Central memory CD8-positive, alpha-beta T cell (primary cell): ENCODE data around the gene S100A8.

Experiments used
- ATAC-seq: fragments of 150-1000 bp; cut with Tn5 transposase; replicated peaks from 2 replicates; pipeline ENCODE4 v1.10.0; 2022; ENCODE audit warnings: mild to moderate bottlenecking, moderate FRiP score, moderate number of reproducible peaks; ENCODE audit not compliant: poor library complexity, severe bottlenecking; ENCODE audit errors: extremely low read depth
- DNase-seq, 2 donors: peaks; one replicate each; pipeline ENCODE4 v3.0.0; 2021; ENCODE audit warnings: low spot score in 2 of 2
- H3K27ac Mint-ChIP-seq: one replicate; pipeline ENCODE4 v1.8.0; 2022; ENCODE audit warnings: low read depth, mild to moderate bottlenecking, moderate library complexity, mixed read lengths
- H3K27me3 Mint-ChIP-seq: one replicate; pipeline ENCODE4 v1.8.0; 2022; ENCODE audit warnings: mixed read lengths
- H3K36me3 Mint-ChIP-seq: one replicate; pipeline ENCODE4 v1.8.0; 2022; ENCODE audit warnings: mild to moderate bottlenecking, moderate library complexity, mixed read lengths; ENCODE audit not compliant: insufficient read depth
- H3K4me1 Mint-ChIP-seq: one replicate; pipeline ENCODE4 v1.8.0; 2022; ENCODE audit warnings: mixed read lengths
- H3K4me3 Mint-ChIP-seq: one replicate; pipeline ENCODE4 v1.8.0; 2022; ENCODE audit warnings: mild to moderate bottlenecking, moderate library complexity, mixed read lengths
- H3K9me3 Mint-ChIP-seq: one replicate; pipeline ENCODE4 v1.8.0; 2022; ENCODE audit warnings: mixed read lengths

S100A8 gene

GRCh38 chr1:153362187-153362775, 28.6 kb downstream of the S100A8 start:
- no peak overlapping the region for H3K4me3 Mint-ChIP-seq
- no peaks in the 10 kb centered on the region for H3K4me1 Mint-ChIP-seq
- no peak for DNase-seq
- H3K9me3 Mint-ChIP-seq = no peaks in the 10 kb centered on the region
- H3K36me3 Mint-ChIP-seq = no peaks in the 10 kb centered on the region
- H3K27me3 Mint-ChIP-seq = peaks cover 66% of the 10 kb centered on the region
- no peak for ATAC-seq
- H3K27ac Mint-ChIP-seq = no peak overlapping the region

GRCh38 chr1:153361480-153362109, 29.3 kb downstream of the S100A8 start:
- DNase-seq = no peak
- no peaks in the 10 kb centered on the region for H3K4me1 Mint-ChIP-seq
- peaks cover 69% of the 10 kb centered on the region for H3K27me3 Mint-ChIP-seq
- ATAC-seq = no peak
- no peak overlapping the region for H3K4me3 Mint-ChIP-seq
- no peaks in the 10 kb centered on the region for H3K9me3 Mint-ChIP-seq
- H3K36me3 Mint-ChIP-seq = no peaks in the 10 kb centered on the region
- no peak overlapping the region for H3K27ac Mint-ChIP-seq

GRCh38 chr1:153360592-153361479, 30.0 kb downstream of the S100A8 start:
- peaks cover 69% of the 10 kb centered on the region for H3K27me3 Mint-ChIP-seq
- no peaks in the 10 kb centered on the region for H3K4me1 Mint-ChIP-seq
- no peaks in the 10 kb centered on the region for H3K36me3 Mint-ChIP-seq
- no peak for ATAC-seq
- DNase-seq = no peak
- H3K27ac Mint-ChIP-seq = peak overlapping the region; percentile 29
- no peaks in the 10 kb centered on the region for H3K9me3 Mint-ChIP-seq
- no peak overlapping the region for H3K4me3 Mint-ChIP-seq

GRCh38 chr1:153360190-153360589, 30.7 kb downstream of the S100A8 start:
- H3K4me1 Mint-ChIP-seq = no peaks in the 10 kb centered on the region
- DNase-seq (no peak), ATAC-seq (no peak)
- no peaks in the 10 kb centered on the region for H3K36me3 Mint-ChIP-seq
- H3K9me3 Mint-ChIP-seq = no peaks in the 10 kb centered on the region
- H3K27ac Mint-ChIP-seq = no peak overlapping the region
- H3K4me3 Mint-ChIP-seq = no peak overlapping the region
- peaks cover 64% of the 10 kb centered on the region for H3K27me3 Mint-ChIP-seq

- DNase-seq (peak in 1 of 2 donors; percentile 11), ATAC-seq (no peak)
- no peak overlapping the region for H3K27ac Mint-ChIP-seq
- no peaks in the 10 kb centered on the region for H3K4me1 Mint-ChIP-seq
- H3K27me3 Mint-ChIP-seq = peaks cover 55% of the 10 kb centered on the region
- H3K36me3 Mint-ChIP-seq = no peaks in the 10 kb centered on the region
- no peak overlapping the region for H3K4me3 Mint-ChIP-seq
- H3K9me3 Mint-ChIP-seq = no peaks in the 10 kb centered on the region
Observed at GRCh38 chr1:153359241-153359640, 31.6 kb downstream of the S100A8 start.

- Mint-ChIP-seq H3K4me3 (no peak overlapping the region), H3K4me1 (no peaks in the 10 kb centered on the region), H3K27ac (no peak overlapping the region), H3K27me3 (peaks cover 54% of the 10 kb centered on the region), H3K36me3 (no peaks in the 10 kb centered on the region), H3K9me3 (no peaks in the 10 kb centered on the region)
- ATAC-seq (no peak), DNase-seq (no peak)
Observed at GRCh38 chr1:153358691-153358975, 32.2 kb downstream of the S100A8 start.

GRCh38 chr1:153357853-153358690, 32.8 kb downstream of the S100A8 start, which contains the start of gene S100A9:
Gene S100A9 (plus strand): TSS chr1:153357854. CDS start chr1:153358284, 430 bp downstream.
- H3K27me3 Mint-ChIP-seq = peaks cover 54% of the 10 kb centered on the region
- no peak within 1 kb of the TSS for H3K4me3 Mint-ChIP-seq
- no peaks in the 10 kb centered on the region for H3K36me3 Mint-ChIP-seq
- no peak for ATAC-seq
- H3K9me3 Mint-ChIP-seq = no peaks in the 10 kb centered on the region
- no peak within 1 kb of the TSS for H3K27ac Mint-ChIP-seq
- DNase-seq = peak in 1 of 2 donors; percentile 9
- H3K4me1 Mint-ChIP-seq = no peaks in the 10 kb centered on the region

GRCh38 chr1:153357076-153357852, 33.6 kb downstream of the S100A8 start:
- Mint-ChIP-seq H3K4me1 (peaks cover 5% of the 10 kb centered on the region), H3K27me3 (peaks cover 51% of the 10 kb centered on the region), H3K9me3 (no peaks in the 10 kb centered on the region), H3K27ac (no peak overlapping the region), H3K36me3 (no peaks in the 10 kb centered on the region), H3K4me3 (no peak overlapping the region)
- DNase-seq (no peak), ATAC-seq (no peak)

GRCh38 chr1:153356392-153357075, 34.3 kb downstream of the S100A8 start:
- DNase-seq = no peak
- peaks cover 5% of the 10 kb centered on the region for H3K4me1 Mint-ChIP-seq
- H3K9me3 Mint-ChIP-seq = no peaks in the 10 kb centered on the region
- ATAC-seq = no peak
- no peak overlapping the region for H3K27ac Mint-ChIP-seq
- H3K36me3 Mint-ChIP-seq = no peaks in the 10 kb centered on the region
- H3K4me3 Mint-ChIP-seq = no peak overlapping the region
- H3K27me3 Mint-ChIP-seq = peaks cover 49% of the 10 kb centered on the region

- peaks cover 5% of the 10 kb centered on the region for H3K4me1 Mint-ChIP-seq
- no peaks in the 10 kb centered on the region for H3K9me3 Mint-ChIP-seq
- H3K27me3 Mint-ChIP-seq = peaks cover 39% of the 10 kb centered on the region
- no peaks in the 10 kb centered on the region for H3K36me3 Mint-ChIP-seq
- no peak overlapping the region for H3K27ac Mint-ChIP-seq
- H3K4me3 Mint-ChIP-seq = no peak overlapping the region
- DNase-seq (no peak), ATAC-seq (no peak)
Observed at GRCh38 chr1:153355445-153356071, 35.3 kb downstream of the S100A8 start.

GRCh38 chr1:153354515-153355193, 36.2 kb downstream of the S100A8 start:
- ATAC-seq = no peak
- Mint-ChIP-seq H3K36me3 (no peaks in the 10 kb centered on the region), H3K4me1 (peaks cover 5% of the 10 kb centered on the region), H3K27ac (no peak overlapping the region), H3K9me3 (no peaks in the 10 kb centered on the region), H3K27me3 (peaks cover 48% of the 10 kb centered on the region), H3K4me3 (no peak overlapping the region)
- no peak for DNase-seq
